ENCODE data around the gene ERICH4. TPM values are rescaled to one million over a fixed set of nuclear protein-coding genes. Genes with fewer than 3 reads are reported as not detected.

The ERICH4 gene
- total RNA-seq = not detected

GRCh38 chr19:41442473-41443355 is at the start of gene ERICH4:
Gene ERICH4 (plus strand): TSS chr19:41443156. CDS start chr19:41443170, 14 bp downstream.
- TF ChIP-seq CTCF (IDR thresholded peaks at IDR 0.05) (no peak), EP300 (IDR thresholded peaks at IDR 0.05) (no peak), POLR2A (IDR thresholded peaks at IDR 0.05) (no peak)
- 44 to 55% methylated on average over 7 of the region's 7 CpGs for WGBS, 2 donors
- Histone ChIP-seq H3K4me1 (peaks cover 0 to 17% (median 0%) of the 10 kb centered on the region in 4 donors), H3K27ac (no peak within 1 kb of the TSS), H3K9me3 (no peaks in the 10 kb centered on the region), H3K4me3 (peak within 1 kb of the TSS in 1 of 4 donors; percentile 12), H3K36me3 (peaks cover 0 to 6% (median 0%) of the 10 kb centered on the region in 3 donors), H3K27me3 (peaks cover 0 to 6% of the 10 kb centered on the region in 2 donors)
- no peak for DNase-seq (ENCODE audit: low spot score in 2 of 2)

- DNase-seq (ENCODE audit: low spot score in 2 of 2) = no peak
- 63 to 68% methylated on average over 6 of the region's 6 CpGs for WGBS, 2 donors
- TF ChIP-seq CTCF (IDR thresholded peaks at IDR 0.05) (no peak), EP300 (IDR thresholded peaks at IDR 0.05) (no peak), POLR2A (IDR thresholded peaks at IDR 0.05) (no peak)
Observed at GRCh38 chr19:41395355-41395754, 47.6 kb upstream of the ERICH4 start.

GRCh38 chr19:41397086-41398049 is 45.6 kb upstream of the ERICH4 start, which contains the start of the genes BCKDHA and EXOSC5:
Gene BCKDHA (plus strand): TSS chr19:41397818. CDS start chr19:41397828, 10 bp downstream.
Gene EXOSC5 (minus strand): TSS chr19:41397359. CDS start chr19:41397328, 31 bp downstream.
- 0 to 1% methylated on average over 41 to 50 of the region's 50 CpGs for WGBS, 2 donors
- peaks cover 0 to 55% (median 23%) of the 10 kb centered on the region in 4 donors for H3K4me1 ChIP-seq
- H3K4me3 ChIP-seq = peak within 1 kb of the TSS; percentile 74 to 99 (median 96)
- H3K27me3 ChIP-seq = no peaks in the 10 kb centered on the region
- TF ChIP-seq POLR2A (IDR thresholded peaks at IDR 0.05) (no peak), EP300 (IDR thresholded peaks at IDR 0.05) (peak; percentile 85 to 98), CTCF (IDR thresholded peaks at IDR 0.05) (peak in 2 of 5 experiments; percentile 28 to 53)
- peak within 1 kb of the TSS; percentile 87 to 97 (median 92) for H3K27ac ChIP-seq
- H3K9me3 ChIP-seq = no peaks in the 10 kb centered on the region
- H3K36me3 ChIP-seq = peaks cover 0 to 13% (median 0%) of the 10 kb centered on the region in 3 donors
- peak; percentile 99 for DNase-seq (ENCODE audit: low spot score in 2 of 2)

More at GRCh38 chr19:41395355-41395754, 47.6 kb upstream of the ERICH4 start:
- Histone ChIP-seq H3K27ac (no peak overlapping the region), H3K4me1 (peaks cover 0 to 38% (median 23%) of the 10 kb centered on the region in 4 donors), H3K36me3 (peaks cover 0 to 26% (median 6%) of the 10 kb centered on the region in 3 donors), H3K4me3 (no peak overlapping the region), H3K9me3 (no peaks in the 10 kb centered on the region), H3K27me3 (no peaks in the 10 kb centered on the region)

GRCh38 chr19:41398050-41398418 is 44.9 kb upstream of the ERICH4 start:
- H3K9me3 ChIP-seq = no peaks in the 10 kb centered on the region
- peaks cover 0 to 13% (median 0%) of the 10 kb centered on the region in 3 donors for H3K36me3 ChIP-seq
- H3K27ac ChIP-seq = peak overlapping the region; percentile 87 to 97 (median 92)
- no peak for TF ChIP-seq POLR2A (IDR thresholded peaks at IDR 0.05)
- no peak for TF ChIP-seq EP300 (IDR thresholded peaks at IDR 0.05)
- no peak for TF ChIP-seq CTCF (IDR thresholded peaks at IDR 0.05)
- no peaks in the 10 kb centered on the region for H3K27me3 ChIP-seq
- peaks cover 0 to 62% (median 23%) of the 10 kb centered on the region in 4 donors for H3K4me1 ChIP-seq
- H3K4me3 ChIP-seq = peak overlapping the region; percentile 74 to 99 (median 96)
- 0 to 1% methylated on average over 5 of the region's 5 CpGs for WGBS, 2 donors
- DNase-seq (ENCODE audit: low spot score in 2 of 2) = no peak

Measured in tibial nerve (tissue), 4 donors.